ENCODE results near the gene SLC35G3.

DNA sequence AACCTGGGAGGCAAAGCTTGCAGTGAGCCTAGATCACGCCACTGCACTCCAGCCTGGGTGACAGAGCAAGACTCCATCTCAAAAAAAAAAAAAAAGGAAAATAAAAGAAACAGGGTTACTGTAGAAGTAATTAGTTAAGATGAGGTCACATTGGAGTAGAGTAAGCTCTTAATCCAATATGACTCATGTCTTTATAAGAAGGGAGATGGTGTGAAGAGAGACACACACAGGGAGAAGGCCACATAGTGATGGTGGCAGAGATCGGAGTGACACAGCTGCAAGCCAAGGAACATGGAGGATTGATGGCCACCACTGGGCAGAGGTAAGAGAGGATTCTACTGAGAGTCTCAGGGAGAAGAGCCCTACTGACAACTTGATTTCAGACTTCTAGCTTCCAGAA lies 33.4 kb upstream of the SLC35G3 start:
- TF ChIP-seq, protein P1, sequence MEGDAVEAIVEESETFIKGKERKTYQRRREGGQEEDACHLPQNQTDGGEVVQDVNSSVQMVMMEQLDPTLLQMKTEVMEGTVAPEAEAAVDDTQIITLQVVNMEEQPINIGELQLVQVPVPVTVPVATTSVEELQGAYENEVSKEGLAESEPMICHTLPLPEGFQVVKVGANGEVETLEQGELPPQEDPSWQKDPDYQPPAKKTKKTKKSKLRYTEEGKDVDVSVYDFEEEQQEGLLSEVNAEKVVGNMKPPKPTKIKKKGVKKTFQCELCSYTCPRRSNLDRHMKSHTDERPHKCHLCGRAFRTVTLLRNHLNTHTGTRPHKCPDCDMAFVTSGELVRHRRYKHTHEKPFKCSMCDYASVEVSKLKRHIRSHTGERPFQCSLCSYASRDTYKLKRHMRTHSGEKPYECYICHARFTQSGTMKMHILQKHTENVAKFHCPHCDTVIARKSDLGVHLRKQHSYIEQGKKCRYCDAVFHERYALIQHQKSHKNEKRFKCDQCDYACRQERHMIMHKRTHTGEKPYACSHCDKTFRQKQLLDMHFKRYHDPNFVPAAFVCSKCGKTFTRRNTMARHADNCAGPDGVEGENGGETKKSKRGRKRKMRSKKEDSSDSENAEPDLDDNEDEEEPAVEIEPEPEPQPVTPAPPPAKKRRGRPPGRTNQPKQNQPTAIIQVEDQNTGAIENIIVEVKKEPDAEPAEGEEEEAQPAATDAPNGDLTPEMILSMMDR (conservative IDR thresholded peaks at IDR 0.05; ENCODE audit: low read depth, low read length): no peak
- TF ChIP-seq BHLHE40 (IDR thresholded peaks at IDR 0.05; ENCODE audit: low read depth, low read length): no peak
- TF ChIP-seq POLR2A (IDR thresholded peaks at IDR 0.05; ENCODE audit: low read depth, low read length): no peak
- no peak for TF ChIP-seq MAFK (IDR thresholded peaks at IDR 0.05; ENCODE audit: low read depth, low read length)
